ENCODE results near the gene STXBP5.
A peak's percentile ranks its signal among the peaks of the same experiment; 100 is the strongest.
"Not testable (repeated sequence)": the region's sequence is repeated elsewhere in the genome, so short reads cannot be mapped to it uniquely, and the experiment has no call there.

STXBP5 gene

GRCh38 chr6:147254929-147255473 is 50.8 kb downstream of the STXBP5 start:
- not testable (repeated sequence) for H3K9ac ChIP-seq (ENCODE audit: low read length); H3K79me2 ChIP-seq (ENCODE audit: control insufficient read depth, insufficient read depth, low read length, poor library complexity); H3K79me1 ChIP-seq (ENCODE audit: low read length); H3K4me2 ChIP-seq (ENCODE audit: low read length); H2AFZ ChIP-seq (ENCODE audit: insufficient read depth, low read length, poor library complexity); H3K4ac ChIP-seq (ENCODE audit: low read depth, low read length); H3K4me3 ChIP-seq (ENCODE audit: low read depth, low read length); H4K12ac ChIP-seq (ENCODE audit: low read depth, low read length); DNase-seq; H4K91ac ChIP-seq (ENCODE audit: low read depth, low read length); H4K8ac ChIP-seq (ENCODE audit: low read depth, low read length); H3K4me1 ChIP-seq (ENCODE audit: control insufficient read depth in 1 of 2, insufficient read depth in 2 of 2, low read length in 2 of 2); H2AK5ac ChIP-seq (ENCODE audit: low read length); H3K23ac ChIP-seq (ENCODE audit: low read length); H3K18ac ChIP-seq (ENCODE audit: low read length); H3K27me3 ChIP-seq (ENCODE audit: insufficient read depth, low read length); H3K27ac ChIP-seq (ENCODE audit: low read depth, low read length); H2BK120ac ChIP-seq (ENCODE audit: insufficient read depth, low read length, poor library complexity); H2BK5ac ChIP-seq (ENCODE audit: low read depth, low read length, poor library complexity); H3K9me3 ChIP-seq (ENCODE audit: insufficient read depth, low read depth, low read length); H3K14ac ChIP-seq (ENCODE audit: low read length); H2BK12ac ChIP-seq (ENCODE audit: low read length)
- peaks cover 10 to 12% of the 10 kb centered on the region in 2 experiments for H3K36me3 ChIP-seq (ENCODE audit: control insufficient read depth in 1 of 2, insufficient read depth in 2 of 2, low read length in 2 of 2)
- no CpG with 5 or more reads among the region's 6 CpGs for WGBS (ENCODE audit: extremely low coverage, insufficient coverage, insufficient read length)

DNA sequence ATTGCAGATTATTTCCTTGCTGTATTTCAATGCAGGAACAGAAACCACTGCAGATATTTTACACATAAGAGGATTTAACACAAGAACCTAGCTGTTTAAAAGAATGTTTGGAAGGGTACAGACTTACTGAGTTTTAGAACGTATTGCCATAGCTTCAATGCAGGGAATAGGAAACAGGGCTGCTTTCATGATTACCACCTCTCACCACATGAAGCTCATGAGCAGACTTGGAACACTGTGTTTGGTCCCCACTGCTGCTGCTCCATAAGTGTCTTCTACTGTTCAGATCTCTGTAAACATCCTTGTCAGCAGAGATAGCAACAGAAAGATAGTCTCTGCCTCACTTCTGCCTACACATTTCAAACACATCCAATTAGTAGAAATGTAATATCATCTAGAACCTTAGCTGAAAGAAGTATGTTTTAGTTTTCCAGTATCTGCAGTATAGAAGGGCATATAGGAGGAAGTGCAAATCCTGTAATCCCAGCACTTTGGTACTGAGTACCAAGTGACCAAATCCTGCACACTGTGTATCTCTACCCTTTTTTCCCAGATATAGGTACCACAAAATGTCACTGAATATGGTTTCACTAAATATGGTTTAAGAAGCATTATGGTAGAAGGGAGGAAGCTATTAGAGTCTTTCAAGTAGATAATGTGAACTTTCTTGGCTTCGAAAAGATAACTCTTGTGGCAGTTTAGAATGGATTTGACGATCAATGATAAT is 51.9 kb downstream of the STXBP5 start:
- no peaks in the 10 kb centered on the region for H3K4me1 ChIP-seq (ENCODE audit: control insufficient read depth in 1 of 2, insufficient read depth in 2 of 2, low read length in 2 of 2)
- H4K12ac ChIP-seq (ENCODE audit: low read depth, low read length), result no peak overlapping the region
- H3K9me3 ChIP-seq (ENCODE audit: insufficient read depth, low read depth, low read length), result peaks cover under 1% of the 10 kb centered on the region
- no peaks in the 10 kb centered on the region for H3K79me2 ChIP-seq (ENCODE audit: control insufficient read depth, insufficient read depth, low read length, poor library complexity)
- H3K23ac ChIP-seq (ENCODE audit: low read length), result no peak overlapping the region
- no peak overlapping the region for H4K91ac ChIP-seq (ENCODE audit: low read depth, low read length)
- H2BK120ac ChIP-seq (ENCODE audit: insufficient read depth, low read length, poor library complexity), result no peak overlapping the region
- H3K27ac ChIP-seq (ENCODE audit: low read depth, low read length), result no peak overlapping the region
- H3K27me3 ChIP-seq (ENCODE audit: insufficient read depth, low read length), result no peaks in the 10 kb centered on the region
- no peak overlapping the region for H3K4me2 ChIP-seq (ENCODE audit: low read length)
- H2AK5ac ChIP-seq (ENCODE audit: low read length), result no peak overlapping the region
- H3K14ac ChIP-seq (ENCODE audit: low read length), result no peak overlapping the region
- no peak overlapping the region for H2BK5ac ChIP-seq (ENCODE audit: low read depth, low read length, poor library complexity)
- no peaks in the 10 kb centered on the region for H3K79me1 ChIP-seq (ENCODE audit: low read length)
- H2AFZ ChIP-seq (ENCODE audit: insufficient read depth, low read length, poor library complexity), result no peak overlapping the region
- H3K9ac ChIP-seq (ENCODE audit: low read length), result no peak overlapping the region
- H2BK12ac ChIP-seq (ENCODE audit: low read length), result no peak overlapping the region
- no peak for DNase-seq
- no peak overlapping the region for H4K8ac ChIP-seq (ENCODE audit: low read depth, low read length)
- H3K4me3 ChIP-seq (ENCODE audit: low read depth, low read length), result no peak overlapping the region
- no peak overlapping the region for H3K18ac ChIP-seq (ENCODE audit: low read length)
- no CpG with 5 or more reads among the region's 3 CpGs for WGBS (ENCODE audit: extremely low coverage, insufficient coverage, insufficient read length)
- peaks cover 7 to 9% of the 10 kb centered on the region in 2 experiments for H3K36me3 ChIP-seq (ENCODE audit: control insufficient read depth in 1 of 2, insufficient read depth in 2 of 2, low read length in 2 of 2)
- H3K4ac ChIP-seq (ENCODE audit: low read depth, low read length), result no peak overlapping the region

DNA sequence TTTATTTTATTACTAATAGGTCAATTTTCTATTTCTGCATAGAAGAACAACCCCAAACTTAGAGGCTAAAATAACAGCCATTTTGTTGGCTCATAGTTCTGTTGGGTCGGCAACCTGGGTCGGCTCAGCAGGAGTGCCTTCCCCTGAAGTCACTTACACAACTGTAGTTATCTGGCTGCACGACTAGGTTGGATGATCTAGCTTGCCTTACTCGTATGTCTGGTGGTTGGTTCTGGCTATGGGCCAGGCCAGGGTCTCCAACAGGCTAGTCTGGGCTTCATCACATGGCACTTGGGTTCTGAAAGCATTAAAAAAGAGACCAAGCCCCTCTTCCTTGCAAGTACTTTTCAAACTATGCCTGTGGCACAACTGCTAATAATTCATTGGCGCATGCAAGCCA is 53.5 kb downstream of the STXBP5 start:
- no peaks in the 10 kb centered on the region for H3K9me3 ChIP-seq (ENCODE audit: insufficient read depth, low read depth, low read length)
- no peak overlapping the region for H2BK12ac ChIP-seq (ENCODE audit: low read length)
- H3K4me3 ChIP-seq (ENCODE audit: low read depth, low read length), result no peak overlapping the region
- no peak overlapping the region for H3K18ac ChIP-seq (ENCODE audit: low read length)
- H3K4me2 ChIP-seq (ENCODE audit: low read length), result no peak overlapping the region
- no peak overlapping the region for H3K14ac ChIP-seq (ENCODE audit: low read length)
- no peak overlapping the region for H2AFZ ChIP-seq (ENCODE audit: insufficient read depth, low read length, poor library complexity)
- H3K36me3 ChIP-seq (ENCODE audit: control insufficient read depth in 1 of 2, insufficient read depth in 2 of 2, low read length in 2 of 2), result peaks cover 0 to 2% of the 10 kb centered on the region in 2 experiments
- no peak overlapping the region for H3K9ac ChIP-seq (ENCODE audit: low read length)
- no peak overlapping the region for H3K27ac ChIP-seq (ENCODE audit: low read depth, low read length)
- no peak overlapping the region for H3K4ac ChIP-seq (ENCODE audit: low read depth, low read length)
- H2BK5ac ChIP-seq (ENCODE audit: low read depth, low read length, poor library complexity), result no peak overlapping the region
- H3K27me3 ChIP-seq (ENCODE audit: insufficient read depth, low read length), result no peaks in the 10 kb centered on the region
- no peak overlapping the region for H4K8ac ChIP-seq (ENCODE audit: low read depth, low read length)
- H2BK120ac ChIP-seq (ENCODE audit: insufficient read depth, low read length, poor library complexity), result no peak overlapping the region
- no peaks in the 10 kb centered on the region for H3K4me1 ChIP-seq (ENCODE audit: control insufficient read depth in 1 of 2, insufficient read depth in 2 of 2, low read length in 2 of 2)
- no peak overlapping the region for H2AK5ac ChIP-seq (ENCODE audit: low read length)
- no peak overlapping the region for H3K23ac ChIP-seq (ENCODE audit: low read length)
- no peak for DNase-seq
- H3K79me1 ChIP-seq (ENCODE audit: low read length), result no peaks in the 10 kb centered on the region
- no peak overlapping the region for H4K91ac ChIP-seq (ENCODE audit: low read depth, low read length)
- WGBS (ENCODE audit: extremely low coverage, insufficient coverage, insufficient read length), result no CpG with 5 or more reads among the region's 5 CpGs
- no peaks in the 10 kb centered on the region for H3K79me2 ChIP-seq (ENCODE audit: control insufficient read depth, insufficient read depth, low read length, poor library complexity)
- no peak overlapping the region for H4K12ac ChIP-seq (ENCODE audit: low read depth, low read length)

DNA sequence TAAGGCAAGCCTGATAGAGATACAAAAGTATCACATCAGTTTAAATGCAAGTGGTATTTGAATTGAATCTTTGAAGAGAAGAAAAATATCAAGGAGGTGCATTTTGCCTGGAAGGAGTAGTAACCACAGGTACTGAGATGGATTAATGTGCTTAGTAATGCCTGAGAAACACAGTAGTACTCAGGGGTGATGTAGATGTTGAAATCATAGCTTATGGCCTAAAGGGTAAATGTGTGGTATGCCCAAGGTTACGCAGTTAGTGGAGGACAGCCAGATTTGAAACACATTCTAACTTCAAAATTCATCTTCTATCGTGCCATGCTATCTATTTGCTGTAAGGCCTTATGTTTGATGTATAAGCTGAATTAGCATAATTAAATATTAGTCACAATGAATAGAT is 55.9 kb downstream of the STXBP5 start:
- Histone ChIP-seq H4K91ac (ENCODE audit: low read depth, low read length) (no peak overlapping the region), H3K27ac (ENCODE audit: low read depth, low read length) (no peak overlapping the region), H3K9ac (ENCODE audit: low read length) (no peak overlapping the region), H3K9me3 (ENCODE audit: insufficient read depth, low read depth, low read length) (no peaks in the 10 kb centered on the region), H2BK120ac (ENCODE audit: insufficient read depth, low read length, poor library complexity) (no peak overlapping the region), H3K14ac (ENCODE audit: low read length) (no peak overlapping the region), H3K79me1 (ENCODE audit: low read length) (no peaks in the 10 kb centered on the region), H2BK12ac (ENCODE audit: low read length) (no peak overlapping the region), H2AK5ac (ENCODE audit: low read length) (no peak overlapping the region), H3K18ac (ENCODE audit: low read length) (no peak overlapping the region), H3K4me2 (ENCODE audit: low read length) (no peak overlapping the region), H4K8ac (ENCODE audit: low read depth, low read length) (no peak overlapping the region), H2BK5ac (ENCODE audit: low read depth, low read length, poor library complexity) (no peak overlapping the region), H3K4me1 (ENCODE audit: control insufficient read depth in 1 of 2, insufficient read depth in 2 of 2, low read length in 2 of 2) (no peaks in the 10 kb centered on the region), H3K79me2 (ENCODE audit: control insufficient read depth, insufficient read depth, low read length, poor library complexity) (no peaks in the 10 kb centered on the region), H3K4ac (ENCODE audit: low read depth, low read length) (no peak overlapping the region), H3K23ac (ENCODE audit: low read length) (no peak overlapping the region), H3K27me3 (ENCODE audit: insufficient read depth, low read length) (no peaks in the 10 kb centered on the region), H4K12ac (ENCODE audit: low read depth, low read length) (no peak overlapping the region), H3K36me3 (ENCODE audit: control insufficient read depth in 1 of 2, insufficient read depth in 2 of 2, low read length in 2 of 2) (peaks cover 0 to 2% of the 10 kb centered on the region in 2 experiments), H3K4me3 (ENCODE audit: low read depth, low read length) (no peak overlapping the region), H2AFZ (ENCODE audit: insufficient read depth, low read length, poor library complexity) (no peak overlapping the region)
- WGBS (ENCODE audit: extremely low coverage, insufficient coverage, insufficient read length), result no CpG with 5 or more reads among the region's 2 CpGs
- DNase-seq, result peak in 1 of 2 donors; percentile 2
